Measurements from ENCODE around the gene IL16.
"Not testable (repeated sequence)": the region's sequence is repeated elsewhere in the genome, so short reads cannot be mapped to it uniquely, and the experiment has no call there.

IL16 gene

GRCh38 chr15:81196576-81197254 is at the start of gene IL16:
TSS of gene IL16 (plus strand) at chr15:81196879. CDS start at chr15:81225400, 28,521 bp downstream.
- no peak for DNase-seq

GRCh38 chr15:81151389-81151788 is 45.3 kb upstream of the IL16 start:
- no peak for DNase-seq

GRCh38 chr15:81152339-81152738 is 44.3 kb upstream of the IL16 start:
- DNase-seq = no peak

- DNase-seq = no peak
Measured at GRCh38 chr15:81152799-81153198, 43.9 kb upstream of the IL16 start.

DNA sequence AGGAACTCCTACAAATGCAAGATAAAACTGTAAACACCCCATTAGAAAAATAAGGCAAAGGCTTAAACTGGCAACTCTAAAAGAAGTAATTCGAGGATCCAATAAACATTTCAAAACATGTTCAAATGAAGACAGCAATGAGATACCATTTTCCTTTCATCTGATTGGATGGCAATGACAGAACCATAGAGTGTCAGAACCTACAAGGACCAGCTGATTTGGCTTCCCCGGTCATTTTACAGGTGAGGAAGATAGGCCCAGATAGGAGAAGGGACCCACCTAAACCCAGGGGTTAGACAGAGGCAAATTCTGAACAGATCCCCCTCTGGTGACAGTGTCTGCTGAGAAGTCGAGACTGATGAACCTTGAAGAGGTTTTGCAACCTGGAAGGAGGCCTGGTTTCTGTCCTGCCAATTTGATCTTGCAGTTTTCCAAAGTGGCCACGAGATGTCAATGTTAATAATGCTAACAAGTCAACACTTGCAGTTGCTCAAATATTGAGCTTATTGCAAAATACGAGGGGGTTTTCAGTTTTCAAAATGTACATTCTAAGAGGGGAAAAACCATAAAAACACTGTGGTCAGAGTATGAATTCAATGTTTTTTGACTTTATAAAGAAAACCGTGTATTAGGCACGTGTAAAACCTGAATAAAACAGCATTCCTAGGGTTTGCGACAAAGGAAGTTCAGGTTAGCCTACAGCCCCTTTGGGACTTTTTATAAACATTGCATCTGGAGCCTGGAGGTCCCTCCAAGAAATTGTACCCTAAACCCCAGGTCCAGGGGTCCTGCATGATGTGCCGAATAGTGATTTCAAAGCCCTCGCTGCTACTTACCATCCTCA is 41.1 kb upstream of the IL16 start:
- DNase-seq = peak; percentile 35

GRCh38 chr15:81156324-81156723 is 40.4 kb upstream of the IL16 start:
- DNase-seq = no peak

GRCh38 chr15:81157195-81157938 is 39.3 kb upstream of the IL16 start:
- DNase-seq = no peak

GRCh38 chr15:81157939-81158223 is 38.8 kb upstream of the IL16 start:
- DNase-seq = no peak

GRCh38 chr15:81158561-81158960 is 38.1 kb upstream of the IL16 start:
- not testable (repeated sequence) for DNase-seq

DNA sequence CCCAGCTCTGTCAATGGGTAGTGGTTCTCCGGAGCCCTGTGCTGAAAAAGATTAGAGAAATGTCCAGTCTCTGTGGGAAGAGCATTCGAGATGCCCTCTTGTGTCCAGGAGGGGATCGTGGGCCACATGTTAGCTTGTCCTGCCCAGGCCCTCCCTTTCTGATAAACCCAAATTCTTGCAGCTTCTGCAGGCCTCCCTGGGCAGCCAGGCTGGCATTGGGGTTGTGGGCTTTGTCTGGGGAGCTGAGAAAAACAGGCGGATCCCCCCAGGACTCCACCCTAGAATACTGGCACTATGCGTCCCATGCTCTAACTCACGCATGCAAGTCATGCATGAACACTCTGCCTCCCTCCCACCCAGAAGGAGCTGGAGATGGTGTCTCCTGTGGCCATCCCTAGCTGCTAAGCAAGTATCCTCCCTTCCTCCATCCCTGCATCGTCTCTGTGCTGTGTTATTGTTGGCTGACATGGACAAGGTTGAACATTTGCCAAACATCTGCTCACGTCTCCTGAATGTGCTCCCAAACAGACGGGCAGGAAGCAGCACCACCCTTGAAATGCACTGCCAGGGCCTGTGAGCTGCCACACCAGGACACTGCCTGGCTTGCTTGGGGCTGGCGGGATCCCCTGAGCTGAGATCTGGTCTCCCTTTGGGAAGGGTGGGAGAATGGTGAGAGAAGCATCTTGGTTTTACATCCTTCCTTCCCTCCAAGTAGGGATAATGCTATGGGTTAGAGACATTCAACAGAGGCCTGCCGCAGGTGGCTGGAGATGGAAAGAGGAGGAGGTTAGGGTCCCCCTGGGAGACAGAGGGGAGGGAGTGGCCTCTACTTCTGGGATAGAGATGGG is 36.1 kb upstream of the IL16 start:
- DNase-seq = no peak

- no peak for DNase-seq
Measured at GRCh38 chr15:81161160-81161673, 35.5 kb upstream of the IL16 start.

DNA sequence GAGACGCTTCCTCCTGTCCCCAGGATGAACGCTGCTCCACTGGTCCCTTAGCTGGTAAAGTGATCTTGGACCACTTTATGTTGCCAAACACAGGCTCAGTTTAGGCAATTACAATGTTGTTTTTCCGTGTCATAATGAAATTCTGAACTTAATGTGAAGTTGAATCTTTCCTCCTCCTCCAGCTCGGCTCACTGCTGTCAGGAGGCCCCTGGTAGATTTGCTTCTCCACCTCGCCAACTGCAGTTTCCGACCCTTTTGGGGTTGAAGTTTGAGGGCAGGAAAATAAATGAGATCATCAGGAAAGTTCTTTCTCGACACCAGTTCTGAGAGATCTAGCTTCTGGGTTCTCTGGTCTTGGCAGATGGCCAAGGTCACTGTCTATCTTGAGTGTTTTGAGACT is 34.8 kb upstream of the IL16 start:
- no peak for DNase-seq

- no peak for DNase-seq
Measured at GRCh38 chr15:81163961-81164800, 32.5 kb upstream of the IL16 start.

DNA sequence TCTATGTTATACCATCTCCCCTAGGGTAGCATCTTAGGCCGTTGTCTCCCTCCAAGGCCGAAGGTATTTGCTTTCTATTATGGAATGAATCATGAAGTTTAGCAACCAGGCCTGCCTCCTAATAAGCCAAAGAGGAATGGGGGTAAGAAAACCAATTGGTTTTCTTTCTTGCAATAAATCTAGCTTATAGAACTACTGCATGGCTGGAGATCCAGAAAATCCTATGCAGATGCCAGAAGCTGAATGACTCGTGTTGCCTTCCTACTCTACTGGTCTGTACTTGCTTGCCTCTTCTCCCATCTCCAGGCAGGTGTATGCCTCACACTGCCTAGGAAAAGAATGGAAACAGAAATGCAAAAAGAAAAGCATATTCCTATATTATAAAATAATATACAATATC is 31.1 kb upstream of the IL16 start:
- no peak for DNase-seq

DNA sequence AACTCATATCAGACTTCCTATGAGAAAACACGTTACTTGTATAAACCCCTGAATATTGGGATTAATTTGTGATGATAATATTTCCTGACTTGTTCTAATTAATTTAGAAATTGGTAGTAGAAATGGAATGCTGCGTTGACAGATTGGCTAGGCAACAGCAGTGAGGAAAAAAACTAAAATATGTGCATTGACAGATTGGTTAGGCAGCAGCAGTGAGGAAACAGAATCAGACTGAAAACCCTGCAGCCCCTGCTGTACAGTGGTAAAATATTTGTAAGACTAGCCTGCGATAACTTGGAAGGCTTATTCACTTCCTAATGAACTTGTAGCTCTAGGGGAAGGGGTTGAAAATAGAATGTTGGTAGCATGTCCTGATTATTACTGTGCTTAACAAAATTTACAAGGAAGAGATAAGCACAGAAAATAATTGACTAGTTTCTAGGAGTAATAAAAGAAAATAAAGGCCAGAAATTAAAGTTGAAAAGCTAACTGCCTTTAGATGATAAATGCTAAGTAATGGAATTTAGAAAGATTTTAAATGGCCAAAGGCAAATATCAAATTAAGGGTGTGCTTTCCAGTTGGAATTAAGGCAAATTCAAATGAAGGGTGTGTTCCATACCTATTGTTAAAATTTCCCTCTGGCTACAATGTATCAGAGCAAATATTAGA is 29.9 kb upstream of the IL16 start:
- DNase-seq = no peak

- no peak for DNase-seq
Measured at GRCh38 chr15:81168131-81168526, 28.6 kb upstream of the IL16 start.

DNA sequence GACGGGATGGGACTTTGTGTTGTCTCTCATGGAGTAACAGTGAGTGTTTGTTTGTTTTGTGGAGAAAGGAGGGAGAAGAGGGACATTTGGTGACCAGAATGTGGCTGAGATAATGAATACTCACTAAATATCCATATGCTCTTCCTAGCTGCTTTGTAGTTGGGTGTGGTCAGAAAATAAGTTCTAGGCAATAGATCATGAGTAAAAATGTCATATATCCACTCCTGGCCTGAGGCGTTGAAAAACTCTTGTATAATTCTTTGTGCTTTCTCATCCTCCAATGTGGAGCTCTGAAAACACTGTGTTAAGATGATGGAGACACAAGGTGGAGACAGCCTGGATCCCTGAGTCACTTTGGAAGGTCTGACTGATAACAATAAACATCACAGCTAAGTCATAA is 28.0 kb upstream of the IL16 start:
- no peak for DNase-seq

GRCh38 chr15:81170511-81170910 is 26.2 kb upstream of the IL16 start:
- DNase-seq = no peak

DNA sequence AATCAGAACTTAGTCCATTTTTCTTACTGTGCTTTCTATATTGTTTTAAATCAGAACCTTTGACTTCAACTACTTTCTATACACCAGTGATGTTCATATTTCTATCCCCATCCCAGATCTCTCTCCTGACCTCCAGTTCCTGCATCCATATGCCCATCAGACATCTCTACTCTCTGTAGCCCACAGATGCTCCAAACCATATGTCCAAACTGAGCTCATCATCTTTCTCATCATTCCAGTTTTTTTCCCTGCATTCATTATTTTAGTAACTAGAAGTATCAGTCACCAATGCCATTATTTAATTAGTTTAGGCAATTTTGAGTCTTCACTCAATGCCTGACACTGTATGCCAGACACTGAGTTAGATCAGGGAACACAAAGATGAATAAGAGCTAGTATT is 25.4 kb upstream of the IL16 start:
- DNase-seq = no peak

DNA sequence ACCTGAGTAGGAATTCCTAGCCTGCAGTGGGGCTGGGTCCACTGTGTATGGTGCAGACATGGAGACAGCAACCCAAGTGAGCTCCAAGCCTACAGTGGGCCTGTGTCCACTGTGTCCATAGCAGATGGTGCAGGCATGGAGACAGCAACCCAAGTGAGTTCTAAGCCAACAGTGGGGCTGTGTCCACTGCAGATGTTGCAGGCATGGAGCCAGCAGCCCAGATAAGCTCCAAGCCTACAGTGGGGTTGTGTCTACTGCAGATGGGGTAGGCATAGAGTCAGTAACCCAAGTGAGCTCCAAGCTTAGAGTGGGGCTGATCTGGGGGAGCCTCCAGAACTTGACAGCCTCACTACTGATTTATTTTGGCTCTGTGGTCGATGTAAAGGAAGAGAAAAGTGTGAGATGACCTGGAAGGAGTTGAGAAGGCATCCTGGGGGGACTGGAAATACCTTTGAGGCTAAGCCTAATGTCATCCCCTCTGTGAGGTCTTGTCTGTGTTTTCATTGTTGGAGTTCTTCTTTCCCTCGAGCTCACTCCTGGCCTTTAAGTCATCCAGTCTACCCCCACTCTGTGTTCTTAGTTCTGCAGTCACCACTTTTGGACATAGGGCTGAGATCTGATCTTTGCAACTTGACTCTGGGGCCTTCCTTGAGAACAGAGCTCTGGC is 22.4 kb upstream of the IL16 start:
- no peak for DNase-seq
